ENCODE results near the gene TNFRSF6B.

DNA sequence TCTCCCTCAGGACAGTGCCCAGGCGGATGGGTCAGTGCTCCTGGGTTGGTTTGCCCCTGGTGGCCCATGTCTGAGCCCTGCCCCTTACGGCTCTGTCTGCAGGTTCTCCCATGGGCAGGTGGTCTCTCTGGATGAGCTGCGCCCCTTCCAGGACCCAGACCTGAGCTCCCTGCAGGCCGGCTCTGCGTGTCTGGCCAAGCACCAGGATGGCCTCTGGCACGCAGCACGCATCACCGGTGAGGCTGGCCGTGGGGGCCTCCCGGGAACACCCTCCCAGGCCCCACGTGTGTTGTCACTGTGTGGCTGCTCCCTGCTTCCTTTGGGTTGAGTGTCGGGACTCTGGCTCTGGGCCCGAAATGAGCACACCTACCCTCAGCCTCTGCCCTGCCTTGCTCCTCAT, 36.7 kb downstream of the TNFRSF6B start:
- TF ChIP-seq TAF1 (IDR thresholded peaks at IDR 0.05; ENCODE audit: borderline replicate concordance, insufficient read depth, low read length) (no peak), POLR2AphosphoS5 (IDR thresholded peaks at IDR 0.05; ENCODE audit: low read depth, low read length) (no peak)
- TF ChIP-seq, protein P1, sequence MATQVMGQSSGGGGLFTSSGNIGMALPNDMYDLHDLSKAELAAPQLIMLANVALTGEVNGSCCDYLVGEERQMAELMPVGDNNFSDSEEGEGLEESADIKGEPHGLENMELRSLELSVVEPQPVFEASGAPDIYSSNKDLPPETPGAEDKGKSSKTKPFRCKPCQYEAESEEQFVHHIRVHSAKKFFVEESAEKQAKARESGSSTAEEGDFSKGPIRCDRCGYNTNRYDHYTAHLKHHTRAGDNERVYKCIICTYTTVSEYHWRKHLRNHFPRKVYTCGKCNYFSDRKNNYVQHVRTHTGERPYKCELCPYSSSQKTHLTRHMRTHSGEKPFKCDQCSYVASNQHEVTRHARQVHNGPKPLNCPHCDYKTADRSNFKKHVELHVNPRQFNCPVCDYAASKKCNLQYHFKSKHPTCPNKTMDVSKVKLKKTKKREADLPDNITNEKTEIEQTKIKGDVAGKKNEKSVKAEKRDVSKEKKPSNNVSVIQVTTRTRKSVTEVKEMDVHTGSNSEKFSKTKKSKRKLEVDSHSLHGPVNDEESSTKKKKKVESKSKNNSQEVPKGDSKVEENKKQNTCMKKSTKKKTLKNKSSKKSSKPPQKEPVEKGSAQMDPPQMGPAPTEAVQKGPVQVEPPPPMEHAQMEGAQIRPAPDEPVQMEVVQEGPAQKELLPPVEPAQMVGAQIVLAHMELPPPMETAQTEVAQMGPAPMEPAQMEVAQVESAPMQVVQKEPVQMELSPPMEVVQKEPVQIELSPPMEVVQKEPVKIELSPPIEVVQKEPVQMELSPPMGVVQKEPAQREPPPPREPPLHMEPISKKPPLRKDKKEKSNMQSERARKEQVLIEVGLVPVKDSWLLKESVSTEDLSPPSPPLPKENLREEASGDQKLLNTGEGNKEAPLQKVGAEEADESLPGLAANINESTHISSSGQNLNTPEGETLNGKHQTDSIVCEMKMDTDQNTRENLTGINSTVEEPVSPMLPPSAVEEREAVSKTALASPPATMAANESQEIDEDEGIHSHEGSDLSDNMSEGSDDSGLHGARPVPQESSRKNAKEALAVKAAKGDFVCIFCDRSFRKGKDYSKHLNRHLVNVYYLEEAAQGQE (IDR thresholded peaks at IDR 0.05; ENCODE audit: insufficient read depth in 1 of 2, low read depth in 2 of 2, low read length in 2 of 2), result no peak

Data from PFSK-1 (cell line).